Measurements from ENCODE around the gene ASGR2. TPM values are rescaled to one million over a fixed set of nuclear protein-coding genes. Genes with fewer than 3 reads are reported as not detected.
"Not testable (repeated sequence)": the region's sequence is repeated elsewhere in the genome, so short reads cannot be mapped to it uniquely, and the experiment has no call there.

The ASGR2 gene
- total RNA-seq, 1 donor from 2014 or later: 2.7 TPM

GRCh38 chr17:7123844-7124243 is 9.2 kb upstream of the ASGR2 start:
- no peaks in the 10 kb centered on the region for H3K4me1 Mint-ChIP-seq (ENCODE audit: low read depth)
- H3K27me3 Mint-ChIP-seq: peaks cover 5% of the 10 kb centered on the region
- H3K4me3 Mint-ChIP-seq (ENCODE audit: low read depth): no peak overlapping the region
- no peak overlapping the region for H3K27ac Mint-ChIP-seq
- no peak for TF ChIP-seq CTCF (IDR thresholded peaks at IDR 0.05; ENCODE audit: unreplicated experiment)
- no peaks in the 10 kb centered on the region for H3K9me3 Mint-ChIP-seq (ENCODE audit: low read depth)
- no peaks in the 10 kb centered on the region for H3K36me3 Mint-ChIP-seq (ENCODE audit: insufficient read depth)
- DNase-seq (ENCODE audit: low spot score, unreplicated experiment): no peak

- DNase-seq (ENCODE audit: low spot score, unreplicated experiment): no peak
- Mint-ChIP-seq H3K9me3 (ENCODE audit: low read depth) (no peaks in the 10 kb centered on the region), H3K4me3 (ENCODE audit: low read depth) (no peak overlapping the region), H3K27ac (no peak overlapping the region), H3K36me3 (ENCODE audit: insufficient read depth) (no peaks in the 10 kb centered on the region), H3K4me1 (ENCODE audit: low read depth) (no peaks in the 10 kb centered on the region), H3K27me3 (peaks cover 5% of the 10 kb centered on the region)
- TF ChIP-seq CTCF (IDR thresholded peaks at IDR 0.05; ENCODE audit: unreplicated experiment): no peak
Observed at GRCh38 chr17:7122381-7122780, 7.8 kb upstream of the ASGR2 start.

GRCh38 chr17:7120635-7121034 is 6.0 kb upstream of the ASGR2 start:
- not testable (repeated sequence) for H3K4me1 Mint-ChIP-seq (ENCODE audit: low read depth); H3K9me3 Mint-ChIP-seq (ENCODE audit: low read depth); H3K27me3 Mint-ChIP-seq; DNase-seq (ENCODE audit: low spot score, unreplicated experiment); H3K4me3 Mint-ChIP-seq (ENCODE audit: low read depth); H3K27ac Mint-ChIP-seq; H3K36me3 Mint-ChIP-seq (ENCODE audit: insufficient read depth)

- no peaks in the 10 kb centered on the region for H3K4me1 Mint-ChIP-seq (ENCODE audit: low read depth)
- no peak overlapping the region for H3K4me3 Mint-ChIP-seq (ENCODE audit: low read depth)
- no peak for DNase-seq (ENCODE audit: low spot score, unreplicated experiment)
- no peak for TF ChIP-seq CTCF (IDR thresholded peaks at IDR 0.05; ENCODE audit: unreplicated experiment)
- H3K9me3 Mint-ChIP-seq (ENCODE audit: low read depth): no peaks in the 10 kb centered on the region
- peaks cover 5% of the 10 kb centered on the region for H3K27me3 Mint-ChIP-seq
- H3K27ac Mint-ChIP-seq: no peak overlapping the region
- H3K36me3 Mint-ChIP-seq (ENCODE audit: insufficient read depth): no peaks in the 10 kb centered on the region
Observed at GRCh38 chr17:7120123-7120522, 5.5 kb upstream of the ASGR2 start.

DNA sequence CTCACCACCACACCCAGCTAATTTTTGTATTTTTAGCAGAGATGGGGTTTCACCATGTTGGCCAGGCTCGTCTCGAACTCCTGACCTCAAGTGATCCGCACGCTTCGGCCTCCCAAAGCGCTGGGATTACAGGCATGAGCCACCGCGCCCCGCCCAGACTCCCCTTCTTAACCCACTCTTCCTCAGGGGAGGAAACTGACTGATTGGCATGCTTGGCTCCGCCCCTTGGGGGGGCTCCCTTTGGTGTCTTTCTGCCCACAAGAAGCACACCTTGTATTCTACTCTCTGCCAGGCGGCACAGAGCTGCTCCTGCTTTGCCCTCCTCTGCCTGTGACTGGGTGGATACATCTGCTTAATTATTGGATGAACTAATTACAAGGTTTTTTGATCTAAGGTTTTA is 4.7 kb upstream of the ASGR2 start:
- H3K9me3 Mint-ChIP-seq (ENCODE audit: low read depth): no peaks in the 10 kb centered on the region
- DNase-seq (ENCODE audit: low spot score, unreplicated experiment): no peak
- no peak for TF ChIP-seq CTCF (IDR thresholded peaks at IDR 0.05; ENCODE audit: unreplicated experiment)
- H3K4me1 Mint-ChIP-seq (ENCODE audit: low read depth): peaks cover 2% of the 10 kb centered on the region
- peaks cover 5% of the 10 kb centered on the region for H3K27me3 Mint-ChIP-seq
- H3K4me3 Mint-ChIP-seq (ENCODE audit: low read depth): no peak overlapping the region
- H3K27ac Mint-ChIP-seq: no peak overlapping the region
- no peaks in the 10 kb centered on the region for H3K36me3 Mint-ChIP-seq (ENCODE audit: insufficient read depth)

- Mint-ChIP-seq H3K27me3 (no peaks in the 10 kb centered on the region), H3K4me3 (ENCODE audit: low read depth) (no peak overlapping the region), H3K9me3 (ENCODE audit: low read depth) (no peaks in the 10 kb centered on the region), H3K4me1 (ENCODE audit: low read depth) (peaks cover 4% of the 10 kb centered on the region), H3K27ac (peak overlapping the region; percentile 65), H3K36me3 (ENCODE audit: insufficient read depth) (no peaks in the 10 kb centered on the region)
- no peak for TF ChIP-seq CTCF (IDR thresholded peaks at IDR 0.05; ENCODE audit: unreplicated experiment)
- DNase-seq (ENCODE audit: low spot score, unreplicated experiment): no peak
Observed at GRCh38 chr17:7114875-7115614, 423 bp upstream of the ASGR2 start.
